ENCODE measurements around the gene NUDT12.

DNA sequence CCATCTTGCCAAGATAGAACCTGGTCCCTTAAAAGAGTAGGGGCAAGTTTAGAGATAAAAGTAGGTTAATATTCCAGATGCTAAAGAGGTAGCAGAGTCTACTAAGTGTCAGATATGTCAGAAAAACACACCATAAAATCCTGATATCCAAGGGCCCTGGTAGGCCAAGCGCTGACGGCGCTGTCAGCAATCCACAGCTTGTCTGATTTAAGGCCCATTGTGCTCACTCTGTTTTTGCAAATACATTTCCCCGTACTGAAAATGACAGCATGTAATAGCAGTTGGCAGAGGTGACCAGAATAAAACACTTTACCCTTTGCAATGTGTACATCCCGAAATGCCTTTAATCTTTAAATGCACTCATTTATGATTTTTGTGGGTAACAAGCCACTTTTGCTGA lies 9.9 kb upstream of the NUDT12 start:
- TF ChIP-seq, protein P1, sequence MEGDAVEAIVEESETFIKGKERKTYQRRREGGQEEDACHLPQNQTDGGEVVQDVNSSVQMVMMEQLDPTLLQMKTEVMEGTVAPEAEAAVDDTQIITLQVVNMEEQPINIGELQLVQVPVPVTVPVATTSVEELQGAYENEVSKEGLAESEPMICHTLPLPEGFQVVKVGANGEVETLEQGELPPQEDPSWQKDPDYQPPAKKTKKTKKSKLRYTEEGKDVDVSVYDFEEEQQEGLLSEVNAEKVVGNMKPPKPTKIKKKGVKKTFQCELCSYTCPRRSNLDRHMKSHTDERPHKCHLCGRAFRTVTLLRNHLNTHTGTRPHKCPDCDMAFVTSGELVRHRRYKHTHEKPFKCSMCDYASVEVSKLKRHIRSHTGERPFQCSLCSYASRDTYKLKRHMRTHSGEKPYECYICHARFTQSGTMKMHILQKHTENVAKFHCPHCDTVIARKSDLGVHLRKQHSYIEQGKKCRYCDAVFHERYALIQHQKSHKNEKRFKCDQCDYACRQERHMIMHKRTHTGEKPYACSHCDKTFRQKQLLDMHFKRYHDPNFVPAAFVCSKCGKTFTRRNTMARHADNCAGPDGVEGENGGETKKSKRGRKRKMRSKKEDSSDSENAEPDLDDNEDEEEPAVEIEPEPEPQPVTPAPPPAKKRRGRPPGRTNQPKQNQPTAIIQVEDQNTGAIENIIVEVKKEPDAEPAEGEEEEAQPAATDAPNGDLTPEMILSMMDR (IDR thresholded peaks at IDR 0.05) = no peak
- no peak for TF ChIP-seq ZFX (IDR thresholded peaks at IDR 0.05; ENCODE audit: borderline replicate concordance)
